Neural cell (in vitro differentiated cells): Measurements from ENCODE around the gene CACNA2D1. TPM values are rescaled to one million over a fixed set of nuclear protein-coding genes. Genes with fewer than 3 reads are reported as not detected.

Source experiments
- H2AFZ ChIP-seq: fragments of 200-600, 300-800 bp; sonication (generic), shearing (Covaris generic); 2 replicates; pipeline ENCODE4 v1.6.0; 2014; ENCODE audit warnings: low read depth, mild to moderate bottlenecking, antibody characterized with exemption, low read length, moderate library complexity
- H3F3A ChIP-seq: fragments of 200-600 bp; shearing (Covaris generic); 2 replicates; pipeline ENCODE4 v1.6.1; 2016; ENCODE audit warnings: mild to moderate bottlenecking, moderate library complexity, mixed read lengths, antibody characterized with exemption, low read length; ENCODE audit not compliant: insufficient read depth, poor library complexity, severe bottlenecking
- H3K27ac ChIP-seq: fragments of 200-600, 300-800 bp; sonication (generic), shearing (Covaris generic); 2 replicates; pipeline ENCODE4 v1.5.1; 2014; ENCODE audit warnings: mild to moderate bottlenecking, low read length, moderate library complexity
- H3K27me3 ChIP-seq: fragments of 300-800, 200-600 bp; sonication (generic), shearing (Covaris generic); 2 replicates; pipeline ENCODE4 v1.6.0; 2014; ENCODE audit warnings: mild to moderate bottlenecking, low read depth, low read length, moderate library complexity; ENCODE audit not compliant: insufficient read depth
- H3K36me3 ChIP-seq: fragments of 300-800, 200-600 bp; sonication (generic), shearing (Covaris generic); 2 replicates; pipeline ENCODE4 v1.5.1; 2014; ENCODE audit warnings: mild to moderate bottlenecking, antibody characterized with exemption, low read length, moderate library complexity; ENCODE audit not compliant: insufficient read depth
- H3K4me2 ChIP-seq: fragments of 300-800, 200-600 bp; sonication (generic), shearing (Covaris generic); 2 replicates; pipeline ENCODE4 v1.6.0; 2014; ENCODE audit warnings: mild to moderate bottlenecking, low read length
- H3K4me3 ChIP-seq: fragments of 300-800, 200-600 bp; sonication (generic), shearing (Covaris generic); 2 replicates; pipeline ENCODE4 v1.5.1; 2014; ENCODE audit warnings: mild to moderate bottlenecking, low read length, moderate library complexity
- H3K79me2 ChIP-seq: fragments of 200-600 bp; shearing (Covaris generic); replicated peaks from 2 replicates; pipeline ENCODE4 v1.6.0; 2014; ENCODE audit warnings: mild to moderate bottlenecking, low read length, moderate library complexity; ENCODE audit not compliant: insufficient read depth
- H3K9ac ChIP-seq: fragments of 300-800, 200-600 bp; sonication (generic), shearing (Covaris generic); 2 replicates; pipeline ENCODE4 v1.6.1; 2016; ENCODE audit warnings: mild to moderate bottlenecking, low read length, mixed read lengths
- H3K9me2 ChIP-seq: fragments of 200-600 bp; shearing (Covaris generic); 2 replicates; pipeline ENCODE4 v1.6.1; 2016; ENCODE audit warnings: mild to moderate bottlenecking, low read length, mixed read lengths; ENCODE audit not compliant: insufficient read depth
- H3K9me3 ChIP-seq: fragments of 200-600, 300-800 bp; sonication (generic), shearing (Covaris generic); 2 replicates; pipeline ENCODE4 v1.6.1; 2016; ENCODE audit warnings: mild to moderate bottlenecking, mixed run types, low read length, moderate library complexity, mixed read lengths
- H4K20me1 ChIP-seq: fragments of 200-600 bp; shearing (Covaris generic); 2 replicates; pipeline ENCODE4 v1.6.1; 2016; ENCODE audit warnings: mild to moderate bottlenecking, mixed run types; ENCODE audit not compliant: insufficient read depth
- CTCF ChIP-seq: fragments of 450-650 bp; IDR thresholded peaks from 2 replicates; pipeline ENCODE4 v1.5.1; 2014; ENCODE audit warnings: antibody characterized with exemption, mild to moderate bottlenecking, moderate library complexity; ENCODE audit not compliant: poor library complexity, severe bottlenecking
- EP300 ChIP-seq: fragments of 450-650 bp; conservative IDR thresholded peaks from 2 replicates; pipeline ENCODE4 v1.6.1; 2014; ENCODE audit warnings: antibody characterized with exemption, mild to moderate bottlenecking, moderate library complexity; ENCODE audit not compliant: poor library complexity, severe bottlenecking
- EZH2 ChIP-seq: fragments of 200-600, 300-800 bp; shearing (Covaris generic), sonication (generic); IDR thresholded peaks from 2 replicates; pipeline ENCODE4 v1.6.1; 2014; ENCODE audit warnings: antibody characterized with exemption, low read length, borderline replicate concordance, mild to moderate bottlenecking; ENCODE audit not compliant: insufficient read depth, poor library complexity, severe bottlenecking
- MXI1 ChIP-seq: fragments of 450-650 bp; conservative IDR thresholded peaks from 2 replicates; pipeline ENCODE4 v1.6.1; 2014; ENCODE audit warnings: antibody characterized with exemption, mild to moderate bottlenecking; ENCODE audit not compliant: poor library complexity, severe bottlenecking
- POLR2AphosphoS5 ChIP-seq: IDR thresholded peaks from 2 replicates; pipeline ENCODE4 v1.6.1; 2012
- RAD21 ChIP-seq: fragments of 450-650 bp; conservative IDR thresholded peaks from 2 replicates; pipeline ENCODE4 v1.6.1; 2014; ENCODE audit warnings: antibody characterized with exemption, mild to moderate bottlenecking, moderate library complexity
- REST ChIP-seq: IDR thresholded peaks from 2 replicates; pipeline ENCODE4 v1.6.1; 2012; ENCODE audit warnings: borderline replicate concordance
- SMC3 ChIP-seq: fragments of 450-650 bp; conservative IDR thresholded peaks from 2 replicates; pipeline ENCODE4 v1.6.1; 2014; ENCODE audit warnings: antibody characterized with exemption, mild to moderate bottlenecking, moderate library complexity; ENCODE audit not compliant: poor library complexity
- TAF1 ChIP-seq: IDR thresholded peaks from 2 replicates; pipeline ENCODE4 v1.6.1; 2012; ENCODE audit warnings: low read depth
- polyA plus RNA-seq: library from polyadenylated mRNA; depleted of rRNA; stranded (reverse); fragments of >200 nt; gene quantifications from 2 replicates; pipeline ENCODE4 v1.2.3, GENCODE V29; 2014

Gene CACNA2D1
- polyA plus RNA-seq, 1 donor from 2014 or later, result 7.0 TPM

GRCh38 chr7:82348251-82348650 is 95.3 kb downstream of the CACNA2D1 start:
- Histone ChIP-seq H3K4me2 (no peak overlapping the region), H3K27ac (no peak overlapping the region), H3F3A (no peaks in the 10 kb centered on the region), H2AFZ (no peak overlapping the region), H4K20me1 (no peaks in the 10 kb centered on the region), H3K36me3 (no peaks in the 10 kb centered on the region), H3K27me3 (no peaks in the 10 kb centered on the region), H3K9me2 (no peaks in the 10 kb centered on the region), H3K79me2 (no peaks in the 10 kb centered on the region), H3K9me3 (no peaks in the 10 kb centered on the region), H3K9ac (no peak overlapping the region), H3K4me3 (no peak overlapping the region)
- TF ChIP-seq MXI1, result no peak
- no peak for TF ChIP-seq TAF1
- TF ChIP-seq SMC3, result no peak

- no peaks in the 10 kb centered on the region for H3K36me3 ChIP-seq
- H3K4me3 ChIP-seq, result no peak overlapping the region
- H3K4me2 ChIP-seq, result no peak overlapping the region
Observed at GRCh38 chr7:82347808-82348207, 95.8 kb downstream of the CACNA2D1 start.

More at GRCh38 chr7:82347808-82348207, 95.8 kb downstream of the CACNA2D1 start:
- no peak overlapping the region for H2AFZ ChIP-seq
- no peak overlapping the region for H3K9ac ChIP-seq
- no peaks in the 10 kb centered on the region for H3F3A ChIP-seq
- H3K27ac ChIP-seq, result no peak overlapping the region
- H4K20me1 ChIP-seq, result no peaks in the 10 kb centered on the region
- no peaks in the 10 kb centered on the region for H3K79me2 ChIP-seq
- H3K27me3 ChIP-seq, result no peaks in the 10 kb centered on the region
- no peak for TF ChIP-seq EP300
- TF ChIP-seq RAD21, result no peak
- no peak for TF ChIP-seq CTCF
- TF ChIP-seq SMC3, result no peak
- TF ChIP-seq TAF1, result no peak
- TF ChIP-seq REST, result no peak
- no peak for TF ChIP-seq MXI1
- no peak for TF ChIP-seq POLR2AphosphoS5
- no peak for TF ChIP-seq EZH2
- no peaks in the 10 kb centered on the region for H3K9me2 ChIP-seq
- no peaks in the 10 kb centered on the region for H3K9me3 ChIP-seq
